ENCODE measurements around the gene GJA3. TPM values are rescaled to one million over a fixed set of nuclear protein-coding genes. Genes with fewer than 3 reads are reported as not detected.
A peak's percentile ranks its signal among the peaks of the same experiment; 100 is the strongest.

GJA3 gene
- total RNA-seq, result under 1 TPM; 0.67 to 0.74 TPM

- ATAC-seq (replicated peaks in 1 of 2) (peak; percentile 70 to 74), DNase-seq (peak; percentile 73 to 74)
- peaks cover 15% of the 10 kb centered on the region for H3K4me1 Mint-ChIP-seq (ENCODE audit: low read depth)
- H3K36me3 Mint-ChIP-seq (ENCODE audit: insufficient read depth in 2 of 2), result peaks cover 1 to 2% of the 10 kb centered on the region in 2 donors
- H3K9me3 Mint-ChIP-seq, result no peaks in the 10 kb centered on the region
- H3K4me3 Mint-ChIP-seq, result peak within 1 kb of the TSS; percentile 92 to 95
- peak within 1 kb of the TSS; percentile 70 for H3K27ac Mint-ChIP-seq
- peaks cover 48% of the 10 kb centered on the region for H3K27me3 Mint-ChIP-seq (ENCODE audit: low read depth)
Measured at GRCh38 chr13:20160306-20161274, at the start of gene GJA3. TSS of gene GJA3 (minus strand) at chr13:20161052. CDS start at chr13:20143288, 17,764 bp downstream.

- no peaks in the 10 kb centered on the region for H3K9me3 Mint-ChIP-seq
- H3K4me1 Mint-ChIP-seq (ENCODE audit: low read depth), result peaks cover 6% of the 10 kb centered on the region
- H3K27me3 Mint-ChIP-seq (ENCODE audit: low read depth), result peaks cover 23% of the 10 kb centered on the region
- peaks cover 2 to 4% of the 10 kb centered on the region in 2 donors for H3K36me3 Mint-ChIP-seq (ENCODE audit: insufficient read depth in 2 of 2)
- no peak overlapping the region for H3K27ac Mint-ChIP-seq
- no peak for ATAC-seq (replicated peaks in 1 of 2)
- DNase-seq, result no peak
- no peak overlapping the region for H3K4me3 Mint-ChIP-seq
Measured at GRCh38 chr13:20209948-20210347, 49.1 kb upstream of the GJA3 start.

GRCh38 chr13:20206698-20207235 lies 45.9 kb upstream of the GJA3 start:
- no peak for ATAC-seq (replicated peaks in 1 of 2)
- H3K27me3 Mint-ChIP-seq (ENCODE audit: low read depth), result peaks cover 21% of the 10 kb centered on the region

GRCh38 chr13:20206065-20206697 lies 45.3 kb upstream of the GJA3 start:
- H3K4me3 Mint-ChIP-seq, result no peak overlapping the region
- peaks cover 0 to 1% of the 10 kb centered on the region in 2 donors for H3K9me3 Mint-ChIP-seq
- DNase-seq, result no peak
- peaks cover 21% of the 10 kb centered on the region for H3K27me3 Mint-ChIP-seq (ENCODE audit: low read depth)
- H3K36me3 Mint-ChIP-seq (ENCODE audit: insufficient read depth in 2 of 2), result peaks cover 2% of the 10 kb centered on the region in 2 donors
- peaks cover 6% of the 10 kb centered on the region for H3K4me1 Mint-ChIP-seq (ENCODE audit: low read depth)
- no peak overlapping the region for H3K27ac Mint-ChIP-seq
- no peak for ATAC-seq (replicated peaks in 1 of 2)

More at GRCh38 chr13:20206698-20207235, 45.9 kb upstream of the GJA3 start:
- Mint-ChIP-seq H3K27ac (no peak overlapping the region), H3K36me3 (ENCODE audit: insufficient read depth in 2 of 2) (peaks cover under 1 to 2% of the 10 kb centered on the region in 2 donors), H3K9me3 (peaks cover 0 to under 1% of the 10 kb centered on the region in 2 donors), H3K4me1 (ENCODE audit: low read depth) (peaks cover 6% of the 10 kb centered on the region), H3K4me3 (no peak overlapping the region)
- DNase-seq, result no peak

GRCh38 chr13:20198781-20199180 lies 37.9 kb upstream of the GJA3 start:
- peaks cover 21% of the 10 kb centered on the region for H3K4me1 Mint-ChIP-seq (ENCODE audit: low read depth)
- H3K27ac Mint-ChIP-seq, result no peak overlapping the region
- peaks cover 46% of the 10 kb centered on the region for H3K27me3 Mint-ChIP-seq (ENCODE audit: low read depth)
- H3K9me3 Mint-ChIP-seq, result peaks cover 0 to 1% of the 10 kb centered on the region in 2 donors
- peaks cover 2 to 4% of the 10 kb centered on the region in 2 donors for H3K36me3 Mint-ChIP-seq (ENCODE audit: insufficient read depth in 2 of 2)
- ATAC-seq (replicated peaks in 1 of 2), result no peak
- no peak overlapping the region for H3K4me3 Mint-ChIP-seq
- DNase-seq, result no peak

- Mint-ChIP-seq H3K4me3 (peak overlapping the region in 1 of 2 donors; percentile 37), H3K9me3 (peaks cover 0 to 1% of the 10 kb centered on the region in 2 donors)
Measured at GRCh38 chr13:20197361-20197834, 36.5 kb upstream of the GJA3 start.

GRCh38 chr13:20195801-20196200 lies 34.9 kb upstream of the GJA3 start:
- ATAC-seq (replicated peaks in 1 of 2) (no peak), DNase-seq (no peak)
- Mint-ChIP-seq H3K27me3 (ENCODE audit: low read depth) (peaks cover 59% of the 10 kb centered on the region), H3K27ac (no peak overlapping the region), H3K9me3 (no peaks in the 10 kb centered on the region), H3K4me1 (ENCODE audit: low read depth) (peaks cover 31% of the 10 kb centered on the region), H3K4me3 (no peak overlapping the region), H3K36me3 (ENCODE audit: insufficient read depth in 2 of 2) (peaks cover 0 to 2% of the 10 kb centered on the region in 2 donors)

More at GRCh38 chr13:20197361-20197834, 36.5 kb upstream of the GJA3 start:
- ATAC-seq (replicated peaks in 1 of 2), result peak; percentile 36 to 48
- peaks cover 47% of the 10 kb centered on the region for H3K27me3 Mint-ChIP-seq (ENCODE audit: low read depth)
- H3K27ac Mint-ChIP-seq, result peak overlapping the region; percentile 77
- DNase-seq, result peak in 1 of 2 donors; percentile 24
- peaks cover 2% of the 10 kb centered on the region in 2 donors for H3K36me3 Mint-ChIP-seq (ENCODE audit: insufficient read depth in 2 of 2)
- peaks cover 25% of the 10 kb centered on the region for H3K4me1 Mint-ChIP-seq (ENCODE audit: low read depth)

- H3K36me3 Mint-ChIP-seq (ENCODE audit: insufficient read depth in 2 of 2), result no peaks in the 10 kb centered on the region
Measured at GRCh38 chr13:20193907-20194631, 33.2 kb upstream of the GJA3 start.

GRCh38 chr13:20193162-20193906 lies 32.5 kb upstream of the GJA3 start:
- no peak overlapping the region for H3K27ac Mint-ChIP-seq
- H3K9me3 Mint-ChIP-seq, result no peaks in the 10 kb centered on the region
- peaks cover 35% of the 10 kb centered on the region for H3K4me1 Mint-ChIP-seq (ENCODE audit: low read depth)
- H3K36me3 Mint-ChIP-seq (ENCODE audit: insufficient read depth in 2 of 2), result no peaks in the 10 kb centered on the region
- H3K4me3 Mint-ChIP-seq, result peak overlapping the region; percentile 80 to 87
- H3K27me3 Mint-ChIP-seq (ENCODE audit: low read depth), result peaks cover 65% of the 10 kb centered on the region
- peak; percentile 26 to 42 for ATAC-seq (replicated peaks in 1 of 2)
- DNase-seq, result peak in 1 of 2 donors; percentile 19

More at GRCh38 chr13:20193907-20194631, 33.2 kb upstream of the GJA3 start:
- H3K4me3 Mint-ChIP-seq, result peak overlapping the region; percentile 80 to 87
- peaks cover 29% of the 10 kb centered on the region for H3K4me1 Mint-ChIP-seq (ENCODE audit: low read depth)
- DNase-seq (peak; percentile 20 to 29), ATAC-seq (replicated peaks in 1 of 2) (peak; percentile 51)
- no peak overlapping the region for H3K27ac Mint-ChIP-seq
- H3K9me3 Mint-ChIP-seq, result no peaks in the 10 kb centered on the region
- H3K27me3 Mint-ChIP-seq (ENCODE audit: low read depth), result peaks cover 65% of the 10 kb centered on the region

- Mint-ChIP-seq H3K36me3 (ENCODE audit: insufficient read depth in 2 of 2) (no peaks in the 10 kb centered on the region), H3K27me3 (ENCODE audit: low read depth) (peaks cover 60% of the 10 kb centered on the region), H3K9me3 (no peaks in the 10 kb centered on the region), H3K27ac (no peak within 1 kb of the TSS), H3K4me3 (peak within 1 kb of the TSS; percentile 80 to 87), H3K4me1 (ENCODE audit: low read depth) (peaks cover 35% of the 10 kb centered on the region)
- ATAC-seq (replicated peaks in 1 of 2) (peak; percentile 21 to 45), DNase-seq (peak; percentile 29 to 31)
Measured at GRCh38 chr13:20192836-20193161, 31.9 kb upstream of the GJA3 start, which contains the start of gene GJB2. TSS of gene GJB2 (minus strand) at chr13:20192938. CDS start at chr13:20189581, 3,357 bp downstream.

- peaks cover 35% of the 10 kb centered on the region for H3K4me1 Mint-ChIP-seq (ENCODE audit: low read depth)
- H3K4me3 Mint-ChIP-seq, result peak overlapping the region; percentile 61 to 67
- DNase-seq, result peak; percentile 17 to 33
- H3K9me3 Mint-ChIP-seq, result no peaks in the 10 kb centered on the region
- H3K27me3 Mint-ChIP-seq (ENCODE audit: low read depth), result peaks cover 59% of the 10 kb centered on the region
- H3K27ac Mint-ChIP-seq, result no peak overlapping the region
- peak; percentile 9 to 27 for ATAC-seq (replicated peaks in 1 of 2)
- no peaks in the 10 kb centered on the region for H3K36me3 Mint-ChIP-seq (ENCODE audit: insufficient read depth in 2 of 2)
Measured at GRCh38 chr13:20192158-20192835, 31.4 kb upstream of the GJA3 start.
